MM.1S (cell line): Measurements from ENCODE around the gene INTS15.

Source experiments
- DNase-seq: peaks from one replicate; pipeline ENCODE4 v3.0.0-alpha.2; 2015
- H2AFZ ChIP-seq: fragments of 300-600 bp; sonication (generic); 2 replicates; pipeline ENCODE4 v1.6.0; 2016; ENCODE audit warnings: antibody characterized with exemption, low read length
- H3F3A ChIP-seq: fragments of 300-600 bp; sonication (generic); 2 replicates; pipeline ENCODE4 v1.6.1; 2016; ENCODE audit warnings: mild to moderate bottlenecking, antibody characterized with exemption, low read length, moderate library complexity, mixed read lengths; ENCODE audit not compliant: insufficient read depth
- H3K27ac ChIP-seq: fragments of 300-600 bp; sonication (generic); 2 replicates; pipeline ENCODE4 v1.5.1; 2016; ENCODE audit warnings: mild to moderate bottlenecking, low read length
- H3K27me3 ChIP-seq: fragments of 300-600 bp; sonication (generic); replicated peaks from 2 replicates; pipeline ENCODE4 v1.6.0; 2016; ENCODE audit warnings: low read length; ENCODE audit not compliant: insufficient read depth
- H3K36me3 ChIP-seq: fragments of 300-600 bp; sonication (generic); replicated peaks from 2 replicates; pipeline ENCODE4 v1.6.1; 2016; ENCODE audit warnings: mild to moderate bottlenecking, low read length, mixed read lengths; ENCODE audit not compliant: insufficient read depth
- H3K4me1 ChIP-seq: fragments of 300-600 bp; sonication (generic); 2 replicates; pipeline ENCODE4 v1.6.1; 2016; ENCODE audit warnings: low read length, mixed read lengths
- H3K4me2 ChIP-seq: fragments of 300-600 bp; sonication (generic); 2 replicates; pipeline ENCODE4 v1.6.0; 2016; ENCODE audit warnings: low read depth, low read length
- H3K4me3 ChIP-seq: fragments of 300-600 bp; sonication (generic); 2 replicates; pipeline ENCODE4 v1.5.1; 2016; ENCODE audit warnings: low read length, mixed read lengths
- H3K79me2 ChIP-seq: fragments of 300-600 bp; sonication (generic); 2 replicates; pipeline ENCODE4 v1.6.1; 2016; ENCODE audit warnings: mixed run types, low read length, mixed read lengths
- H3K9ac ChIP-seq: fragments of 300-600 bp; sonication (generic); 2 replicates; pipeline ENCODE4 v1.6.1; 2016; ENCODE audit warnings: low read length, mixed read lengths
- H3K9me2 ChIP-seq: fragments of 300-600 bp; sonication (generic); replicated peaks from 2 replicates; pipeline ENCODE4 v1.6.1; 2016; ENCODE audit warnings: mild to moderate bottlenecking, low read length, mixed read lengths; ENCODE audit not compliant: insufficient read depth
- H3K9me3 ChIP-seq: fragments of 300-600 bp; sonication (generic); replicated peaks from 2 replicates; pipeline ENCODE4 v1.6.1; 2016; ENCODE audit warnings: mild to moderate bottlenecking, low read length, mixed read lengths; ENCODE audit not compliant: insufficient read depth
- H4K20me1 ChIP-seq: fragments of 300-600 bp; sonication (generic); 2 replicates; pipeline ENCODE4 v1.6.1; 2016; ENCODE audit warnings: mild to moderate bottlenecking, low read length, moderate library complexity, mixed read lengths; ENCODE audit not compliant: insufficient read depth
- CTCF ChIP-seq: fragments of 300-600 bp; sonication (generic); IDR thresholded peaks from 2 replicates; pipeline ENCODE4 v1.5.1; 2016; ENCODE audit warnings: antibody characterized with exemption, low read length, mixed read lengths
- EZH2 ChIP-seq: fragments of 300-600 bp; sonication (generic); optimal IDR thresholded peaks from 2 replicates; pipeline ENCODE3; 2017; ENCODE audit warnings: low read depth, mild to moderate bottlenecking, antibody characterized with exemption, low read length, mixed read lengths
- EZH2phosphoT487 ChIP-seq: fragments of 300-600 bp; sonication (generic); IDR thresholded peaks from 2 replicates; pipeline ENCODE4 v1.6.1; 2018; ENCODE audit warnings: antibody characterized with exemption, low read length

INTS15 gene

DNA sequence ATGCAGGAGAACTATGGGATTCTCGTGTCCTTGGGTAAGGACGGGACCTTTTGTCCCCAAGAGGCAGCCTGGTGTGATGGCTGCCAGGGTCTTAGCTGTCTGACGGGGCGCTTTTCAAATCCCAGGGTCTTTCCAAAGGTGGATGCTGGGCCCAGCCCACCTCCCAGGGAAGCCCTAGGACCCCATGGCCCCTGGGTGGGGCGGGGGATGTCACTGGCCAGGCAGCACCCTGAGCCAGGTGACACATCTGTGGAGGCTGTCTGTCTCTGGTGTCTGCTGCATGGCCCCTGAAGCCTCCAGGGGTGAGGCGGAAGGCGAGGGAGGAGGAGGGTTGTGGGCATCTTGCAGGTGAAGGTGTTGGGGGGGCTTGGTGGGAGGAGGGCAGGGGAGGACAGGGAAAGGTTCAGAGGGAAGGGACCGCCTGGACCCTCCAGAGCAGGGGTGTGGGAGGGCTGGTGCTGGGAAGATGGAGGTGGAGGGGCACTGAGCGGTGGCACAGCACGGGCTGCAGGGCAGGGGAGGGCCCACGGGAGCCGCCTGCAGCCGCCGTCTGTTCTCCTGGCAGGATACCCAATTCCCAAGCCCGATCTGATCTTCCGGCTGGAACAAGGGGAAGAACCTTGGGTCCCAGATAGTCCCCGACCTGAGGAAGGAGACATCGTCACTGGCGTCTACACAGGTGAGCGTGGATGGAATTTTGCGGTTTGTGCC is 54.2 kb downstream of the INTS15 start:
- Histone ChIP-seq H3K79me2 (peaks cover 10% of the 10 kb centered on the region), H3K36me3 (peaks cover 8% of the 10 kb centered on the region; the same call in 1 of the 2 replicates), H3K9me3 (no peaks in the 10 kb centered on the region)

GRCh38 chr7:6644728-6645127 is 54.9 kb downstream of the INTS15 start:
- no peaks in the 10 kb centered on the region for H3F3A ChIP-seq
- H3K9ac ChIP-seq: no peak overlapping the region
- peaks cover 8% of the 10 kb centered on the region; the same call in 1 of the 2 replicates for H3K36me3 ChIP-seq
- no peak overlapping the region for H3K4me2 ChIP-seq
- H3K4me3 ChIP-seq: no peak overlapping the region
- H2AFZ ChIP-seq: no peak overlapping the region
- no peak for DNase-seq
- no peaks in the 10 kb centered on the region for H3K27me3 ChIP-seq
- H3K4me1 ChIP-seq: no peaks in the 10 kb centered on the region
- no peak for TF ChIP-seq CTCF
- no peak for TF ChIP-seq EZH2phosphoT487
- no peak for TF ChIP-seq EZH2
- peaks cover 3% of the 10 kb centered on the region for H3K79me2 ChIP-seq
- H3K27ac ChIP-seq: no peak overlapping the region
- no peaks in the 10 kb centered on the region for H3K9me2 ChIP-seq
- H3K9me3 ChIP-seq: no peaks in the 10 kb centered on the region
- H4K20me1 ChIP-seq: no peaks in the 10 kb centered on the region

More for the DNA sequence above, 54.2 kb downstream of the INTS15 start:
- H3F3A ChIP-seq: no peaks in the 10 kb centered on the region
- H3K9ac ChIP-seq: no peak overlapping the region
- H4K20me1 ChIP-seq: no peaks in the 10 kb centered on the region
- no peak overlapping the region for H3K27ac ChIP-seq
- H3K27me3 ChIP-seq: no peaks in the 10 kb centered on the region
- no peaks in the 10 kb centered on the region for H3K4me1 ChIP-seq
- no peak for DNase-seq
- no peak overlapping the region for H2AFZ ChIP-seq
- no peak for TF ChIP-seq EZH2phosphoT487
- no peak for TF ChIP-seq EZH2
- no peak for TF ChIP-seq CTCF
- no peaks in the 10 kb centered on the region for H3K9me2 ChIP-seq
- H3K4me2 ChIP-seq: no peak overlapping the region
- H3K4me3 ChIP-seq: no peak overlapping the region

GRCh38 chr7:6646465-6646864 is 56.6 kb downstream of the INTS15 start:
- H3F3A ChIP-seq: no peaks in the 10 kb centered on the region
- no peaks in the 10 kb centered on the region for H4K20me1 ChIP-seq
- H3K27ac ChIP-seq: no peak overlapping the region
- H3K4me1 ChIP-seq: no peaks in the 10 kb centered on the region
- no peak overlapping the region for H3K4me2 ChIP-seq
- H3K9me3 ChIP-seq: no peaks in the 10 kb centered on the region
- H3K79me2 ChIP-seq: no peaks in the 10 kb centered on the region
- DNase-seq: no peak
- peaks cover 8% of the 10 kb centered on the region; the same call in 1 of the 2 replicates for H3K36me3 ChIP-seq
- no peaks in the 10 kb centered on the region for H3K9me2 ChIP-seq
- H2AFZ ChIP-seq: no peak overlapping the region
- H3K27me3 ChIP-seq: no peaks in the 10 kb centered on the region
- H3K4me3 ChIP-seq: no peak overlapping the region
- TF ChIP-seq EZH2 (no peak), CTCF (no peak), EZH2phosphoT487 (no peak)
- no peak overlapping the region for H3K9ac ChIP-seq
